ENCODE measurements around the gene ARRDC5. TPM values are rescaled to one million over a fixed set of nuclear protein-coding genes. Genes with fewer than 3 reads are reported as not detected.
"Not testable (repeated sequence)": the region's sequence is repeated elsewhere in the genome, so short reads cannot be mapped to it uniquely, and the experiment has no call there.

ARRDC5 gene
- total RNA-seq (2021), result not detected in 2 replicates
- Bru-seq, nascent RNA, result not detected
- not detected for BruChase-seq, experiment 1, labeled RNA remaining after a 2-hour chase
- BruChase-seq, experiment 2, labeled RNA remaining after a 6-hour chase, result not detected
- long read RNA-seq, result 0 reads

DNA sequence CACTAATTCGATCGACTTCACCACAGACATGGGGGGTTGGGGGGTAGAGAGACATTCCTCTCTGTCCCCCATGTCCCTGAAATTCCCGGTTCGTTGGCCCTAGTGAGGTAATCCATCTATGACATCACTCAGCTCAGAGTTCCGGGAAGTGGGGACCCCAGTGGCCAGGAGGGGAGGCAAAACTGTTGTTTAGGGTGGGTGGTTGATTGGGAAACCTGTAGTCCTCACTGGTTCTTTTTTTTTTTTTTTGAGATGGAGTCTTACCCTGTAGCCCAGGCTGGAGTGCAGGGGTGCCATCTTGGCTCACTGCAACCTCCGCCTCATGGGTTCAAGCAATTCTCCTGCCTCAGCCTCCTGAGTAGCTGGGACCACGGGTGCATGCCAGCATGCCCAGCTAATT is at the start of gene ARRDC5:
Gene ARRDC5 (minus strand): TSS at position 101 of the 400 bp plus-strand sequence. CDS start 71 bp downstream, at position 30.
- DNase-seq (ENCODE audit: low spot score), result no peak
- Histone ChIP-seq H3K9me3 (ENCODE audit: low read depth, low read length, poor library complexity, severe bottlenecking) (no peaks in the 10 kb centered on the region), H3K36me3 (ENCODE audit: insufficient read depth, low read length, poor library complexity, severe bottlenecking) (no peaks in the 10 kb centered on the region), H3K4me3 (ENCODE audit: low read depth, low read length, poor library complexity, severe bottlenecking) (no peak within 1 kb of the TSS), H3K27me3 (replicated peaks; ENCODE audit: insufficient read depth, low read depth, low read length, poor library complexity) (no peaks in the 10 kb centered on the region), H3K27ac (ENCODE audit: low read depth, low read length, poor library complexity, severe bottlenecking) (no peak within 1 kb of the TSS), H3K4me1 (ENCODE audit: insufficient read depth, low read length, poor library complexity, severe bottlenecking) (no peaks in the 10 kb centered on the region)
- TF ChIP-seq, protein P1, sequence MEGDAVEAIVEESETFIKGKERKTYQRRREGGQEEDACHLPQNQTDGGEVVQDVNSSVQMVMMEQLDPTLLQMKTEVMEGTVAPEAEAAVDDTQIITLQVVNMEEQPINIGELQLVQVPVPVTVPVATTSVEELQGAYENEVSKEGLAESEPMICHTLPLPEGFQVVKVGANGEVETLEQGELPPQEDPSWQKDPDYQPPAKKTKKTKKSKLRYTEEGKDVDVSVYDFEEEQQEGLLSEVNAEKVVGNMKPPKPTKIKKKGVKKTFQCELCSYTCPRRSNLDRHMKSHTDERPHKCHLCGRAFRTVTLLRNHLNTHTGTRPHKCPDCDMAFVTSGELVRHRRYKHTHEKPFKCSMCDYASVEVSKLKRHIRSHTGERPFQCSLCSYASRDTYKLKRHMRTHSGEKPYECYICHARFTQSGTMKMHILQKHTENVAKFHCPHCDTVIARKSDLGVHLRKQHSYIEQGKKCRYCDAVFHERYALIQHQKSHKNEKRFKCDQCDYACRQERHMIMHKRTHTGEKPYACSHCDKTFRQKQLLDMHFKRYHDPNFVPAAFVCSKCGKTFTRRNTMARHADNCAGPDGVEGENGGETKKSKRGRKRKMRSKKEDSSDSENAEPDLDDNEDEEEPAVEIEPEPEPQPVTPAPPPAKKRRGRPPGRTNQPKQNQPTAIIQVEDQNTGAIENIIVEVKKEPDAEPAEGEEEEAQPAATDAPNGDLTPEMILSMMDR (conservative IDR thresholded peaks at IDR 0.05; ENCODE audit: low read depth, low read length), result no peak
- TF ChIP-seq EZH2 (IDR thresholded peaks at IDR 0.05; ENCODE audit: borderline replicate concordance, low read depth, low read length, poor library complexity, severe bottlenecking), result no peak
- intact Hi-C loops (cut with micrococcal nuclease; ENCODE audit: unreplicated experiment), result no loop called here
- ChIA-PET CTCF (interaction anchor here (0.6 kb wide), 1 partner anchor 12 kb away, joined by 9 read pairs; no protein-coding TSS in a partner anchor), POLR2A (ENCODE audit: low non-redundant PET) (no interaction called here)
- BruUV-seq (replicated peaks), result no TSS peak

DNA sequence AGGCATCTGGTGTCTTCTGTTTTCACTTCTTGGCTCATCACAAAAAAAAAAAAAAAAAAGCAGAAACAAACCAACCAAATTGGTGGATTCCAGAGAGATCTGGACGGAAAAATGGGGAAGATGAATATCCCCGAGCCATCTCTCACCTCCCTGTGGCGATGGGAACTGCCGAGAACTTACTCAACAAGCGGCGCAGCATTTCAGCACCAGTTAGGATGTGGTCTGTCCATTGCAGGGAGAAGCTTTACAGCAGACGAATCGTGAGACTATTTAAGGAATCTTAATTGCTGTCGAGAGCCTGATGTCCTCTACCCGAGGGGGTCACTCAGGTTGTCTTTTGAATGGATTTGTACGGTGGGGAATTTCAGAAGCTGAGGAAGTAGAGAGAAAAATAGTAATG is 49.0 kb upstream of the ARRDC5 start:
- Histone ChIP-seq H3K4me1 (ENCODE audit: insufficient read depth, low read length, poor library complexity, severe bottlenecking) (no peaks in the 10 kb centered on the region), H3K36me3 (ENCODE audit: insufficient read depth, low read length, poor library complexity, severe bottlenecking) (peaks cover 87% of the 10 kb centered on the region), H3K27me3 (replicated peaks; ENCODE audit: insufficient read depth, low read depth, low read length, poor library complexity) (no peaks in the 10 kb centered on the region), H3K9me3 (ENCODE audit: low read depth, low read length, poor library complexity, severe bottlenecking) (no peaks in the 10 kb centered on the region), H3K27ac (ENCODE audit: low read depth, low read length, poor library complexity, severe bottlenecking) (no peak overlapping the region), H3K4me3 (ENCODE audit: low read depth, low read length, poor library complexity, severe bottlenecking) (no peak overlapping the region)
- no TSS peak for BruUV-seq (replicated peaks)
- DNase-seq (ENCODE audit: low spot score), result no peak
- intact Hi-C loops (cut with micrococcal nuclease; ENCODE audit: unreplicated experiment), result no loop called here
- ChIA-PET POLR2A (ENCODE audit: low non-redundant PET) (no interaction called here), CTCF (interaction anchor here (0.8 kb wide), 1 partner anchor 80 kb away, joined by 4 read pairs; no protein-coding TSS in a partner anchor)
- TF ChIP-seq, protein P1 (conservative IDR thresholded peaks at IDR 0.05; ENCODE audit: low read depth, low read length), result no peak
- TF ChIP-seq EZH2 (IDR thresholded peaks at IDR 0.05; ENCODE audit: borderline replicate concordance, low read depth, low read length, poor library complexity, severe bottlenecking), result no peak

DNA sequence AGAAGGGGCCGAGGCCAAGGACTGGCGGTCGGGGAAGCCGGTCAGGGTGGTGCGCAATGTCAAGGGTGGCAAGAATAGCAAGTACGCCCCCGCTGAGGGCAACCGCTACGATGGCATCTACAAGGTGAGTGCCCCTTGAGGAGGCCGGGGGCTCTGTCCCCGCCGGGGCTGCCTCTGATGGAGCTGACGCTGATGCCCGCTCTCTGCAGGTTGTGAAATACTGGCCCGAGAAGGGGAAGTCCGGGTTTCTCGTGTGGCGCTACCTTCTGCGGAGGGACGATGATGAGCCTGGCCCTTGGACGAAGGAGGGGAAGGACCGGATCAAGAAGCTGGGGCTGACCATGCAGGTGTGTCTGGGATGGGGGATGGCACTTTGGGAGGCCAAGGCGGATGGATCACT is 48.0 kb upstream of the ARRDC5 start:
- H3K27me3 ChIP-seq (replicated peaks; ENCODE audit: insufficient read depth, low read depth, low read length, poor library complexity); H3K9me3 ChIP-seq (ENCODE audit: low read depth, low read length, poor library complexity, severe bottlenecking); H3K4me3 ChIP-seq (ENCODE audit: low read depth, low read length, poor library complexity, severe bottlenecking); H3K4me1 ChIP-seq (ENCODE audit: insufficient read depth, low read length, poor library complexity, severe bottlenecking); BruUV-seq (replicated peaks); DNase-seq (ENCODE audit: low spot score); POLR2A ChIA-PET (ENCODE audit: low non-redundant PET); intact Hi-C loops (cut with micrococcal nuclease; ENCODE audit: unreplicated experiment); H3K27ac ChIP-seq (ENCODE audit: low read depth, low read length, poor library complexity, severe bottlenecking); CTCF ChIA-PET: not testable (repeated sequence)
- H3K36me3 ChIP-seq (ENCODE audit: insufficient read depth, low read length, poor library complexity, severe bottlenecking), result peaks cover 85% of the 10 kb centered on the region

DNA sequence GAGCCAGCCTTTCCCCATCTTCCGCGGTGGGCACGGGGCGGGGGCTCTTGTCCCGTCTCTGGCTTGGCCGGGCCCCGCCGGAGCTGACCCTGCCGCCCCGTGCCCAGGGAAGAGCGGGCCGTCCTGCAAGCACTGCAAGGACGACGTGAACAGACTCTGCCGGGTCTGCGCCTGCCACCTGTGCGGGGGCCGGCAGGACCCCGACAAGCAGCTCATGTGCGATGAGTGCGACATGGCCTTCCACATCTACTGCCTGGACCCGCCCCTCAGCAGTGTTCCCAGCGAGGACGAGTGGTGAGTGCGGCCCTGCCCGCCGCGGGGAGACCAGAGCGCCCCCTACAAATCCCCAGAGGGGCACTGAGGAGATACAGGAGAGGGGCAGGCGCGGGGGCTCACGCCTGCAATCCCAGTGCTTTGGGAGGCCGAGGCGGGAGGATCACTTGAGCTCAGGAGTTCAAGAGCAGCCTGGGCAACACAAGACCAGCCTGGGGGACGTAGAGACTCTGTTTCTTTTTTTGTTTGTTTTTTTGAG is 39.0 kb upstream of the ARRDC5 start:
- CTCF ChIA-PET; H3K27ac ChIP-seq (ENCODE audit: low read depth, low read length, poor library complexity, severe bottlenecking); POLR2A ChIA-PET (ENCODE audit: low non-redundant PET); BruUV-seq (replicated peaks); H3K27me3 ChIP-seq (replicated peaks; ENCODE audit: insufficient read depth, low read depth, low read length, poor library complexity); H3K9me3 ChIP-seq (ENCODE audit: low read depth, low read length, poor library complexity, severe bottlenecking); DNase-seq (ENCODE audit: low spot score); H3K4me1 ChIP-seq (ENCODE audit: insufficient read depth, low read length, poor library complexity, severe bottlenecking); intact Hi-C loops (cut with micrococcal nuclease; ENCODE audit: unreplicated experiment); H3K4me3 ChIP-seq (ENCODE audit: low read depth, low read length, poor library complexity, severe bottlenecking): not testable (repeated sequence)
- peaks cover 82% of the 10 kb centered on the region for H3K36me3 ChIP-seq (ENCODE audit: insufficient read depth, low read length, poor library complexity, severe bottlenecking)
